Psoas muscle (tissue), 8 donors: Measurements from ENCODE around the gene COLEC11. TPM values are rescaled to one million over a fixed set of nuclear protein-coding genes. Genes with fewer than 3 reads are reported as not detected.
"Not testable (repeated sequence)": the region's sequence is repeated elsewhere in the genome, so short reads cannot be mapped to it uniquely, and the experiment has no call there.

ENCODE experiments used
- ATAC-seq, 4 donors: fragments of 200-7000 bp; cut with Tn5 transposase; one replicate each; pipeline ENCODE4 v1.9.1; 2020; ENCODE audit warnings: moderate library complexity in 3 of 4, mild to moderate bottlenecking in 2 of 4
- DNase-seq, 2 donors: peaks; one replicate each; pipeline ENCODE4 v3.0.0-alpha.2; 2020
- H3K27ac ChIP-seq: fragments of 200-600 bp; one replicate; pipeline ENCODE4 v1.8.0; 2022
- H3K27me3 ChIP-seq, 3 donors: fragments of 200-600 bp in 1 of 3; one replicate each; pipeline versions ENCODE4 v1.6.1 to v1.8.0; 2013 to 2022; ENCODE audit warnings: low read length in 2 of 3, mild to moderate bottlenecking in 2 of 3, moderate library complexity in 1 of 3; ENCODE audit not compliant: insufficient read depth in 3 of 3
- H3K36me3 ChIP-seq, 2 donors: fragments of 200-600 bp in 1 of 2; one replicate each; pipeline versions ENCODE4 v1.6.1 to v1.8.0; 2013 to 2022; ENCODE audit warnings: low read depth in 1 of 2, mild to moderate bottlenecking in 1 of 2, moderate library complexity in 1 of 2; ENCODE audit not compliant: insufficient read depth in 1 of 2
- H3K4me1 ChIP-seq: fragments of 200-600 bp; one replicate; pipeline ENCODE4 v1.8.0; 2022
- H3K4me3 ChIP-seq: fragments of 200-600 bp; one replicate; pipeline ENCODE4 v1.8.0; 2022; ENCODE audit warnings: mild to moderate bottlenecking
- H3K9me3 ChIP-seq: fragments of 200-600 bp; one replicate; pipeline ENCODE4 v1.8.0; 2022
- CTCF ChIP-seq: fragments of 200-600 bp; IDR thresholded peaks from one replicate; pipeline ENCODE4 v1.8.0; 2022; ENCODE audit warnings: antibody characterized with exemption
- WGBS, 3 donors: extraction: QIAGEN DNeasy Blood & Tissue Kit; methylation state at CpG; one replicate each; pipeline versions ENCODE4 v1.1.6 to v1.1.7; 2013; 5-methylcytosine and 5-hydroxymethylcytosine counted together
- intact Hi-C, 2 donors: fragments of 100-400 bp; cut with DNase I; formaldehyde crosslinking; loops; one replicate each; pipeline versions ENCODE4 v1.11.0 to v1.14.2; 2022
- polyA plus RNA-seq, 3 donors: library from polyadenylated mRNA; stranded (reverse); fragments of 200-250 nt; gene quantifications; one replicate each; pipeline ENCODE4 v1.2.3, GENCODE V29; 2013
- total RNA-seq, 4 donors: library from RNA; stranded (reverse); fragmentation: NEBNext Ultra II Directional in 2 of 4; extraction: Animal tissue kit (Norgen Biotek cat#: 25700) in 2 of 4; gene quantifications; one replicate each; pipeline versions ENCODE4 v1.2.1 to v1.2.4, GENCODE V29; 2021 to 2023
- donor health status: healthy with polysubstance abuse.
- donor health status: DM: no; HTN: no; CAD: no; lungs with moderate emphysema.
- donor health status: Bipolar disorder and iron deficiency.
- donor health status: healthy.
- donor health status: DM: yes; HTN: yes; CAD: no.
- donor health status: DM: no; HTN: no; CAD: no.
- donor health status: DM: no; HTN: no; CAD: no.
- donor health status: DM: yes; HTN: yes; CAD: no.

Gene COLEC11
- total and polyA plus RNA-seq, 7 donors: 0.22 to 1.0 (median 0.38) TPM; not detected in 1

- H3K36me3 ChIP-seq, intact Hi-C loops, H3K27me3 ChIP-seq, H3K9me3 ChIP-seq, H3K27ac ChIP-seq, H3K4me1 ChIP-seq, ATAC-seq, H3K4me3 ChIP-seq: not testable (repeated sequence)
- peak in 1 of 2 donors; percentile 9 for DNase-seq
- 93 to 95% (median 94%) methylated on average over 23 to 25 of the region's 25 CpGs for WGBS, 3 donors
Observed at GRCh38 chr2:3616435-3617197, 21.7 kb downstream of the COLEC11 start.

- Histone ChIP-seq H3K4me3 (no peak overlapping the region), H3K9me3 (no peaks in the 10 kb centered on the region), H3K27ac (no peak overlapping the region), H3K36me3 (no peaks in the 10 kb centered on the region), H3K27me3 (peaks cover 0 to 7% (median 0%) of the 10 kb centered on the region in 3 donors), H3K4me1 (no peaks in the 10 kb centered on the region)
- intact Hi-C loops: no loop called here
- DNase-seq: no peak
- ATAC-seq: no peak
- no peak for TF ChIP-seq CTCF
- WGBS, 3 donors: 93 to 96% (median 94%) methylated on average over 21 of the region's 21 CpGs
Observed at GRCh38 chr2:3617198-3617890, 22.4 kb downstream of the COLEC11 start.

GRCh38 chr2:3618367-3618766, 23.5 kb downstream of the COLEC11 start:
- intact Hi-C loops: no loop called here
- ATAC-seq (no peak), DNase-seq (no peak)
- peaks cover 0 to 3% (median 0%) of the 10 kb centered on the region in 3 donors for H3K27me3 ChIP-seq
- H3K27ac ChIP-seq: no peak overlapping the region
- no peaks in the 10 kb centered on the region for H3K36me3 ChIP-seq
- H3K4me3 ChIP-seq: no peak overlapping the region
- no peak for TF ChIP-seq CTCF
- H3K4me1 ChIP-seq: no peaks in the 10 kb centered on the region
- H3K9me3 ChIP-seq: no peaks in the 10 kb centered on the region

GRCh38 chr2:3619033-3619432, 24.1 kb downstream of the COLEC11 start:
- Histone ChIP-seq H3K4me3 (no peak overlapping the region), H3K27ac (no peak overlapping the region), H3K36me3 (no peaks in the 10 kb centered on the region), H3K9me3 (no peaks in the 10 kb centered on the region), H3K4me1 (no peaks in the 10 kb centered on the region), H3K27me3 (no peaks in the 10 kb centered on the region)
- intact Hi-C loops: no loop called here
- WGBS, 3 donors: 85 to 96% (median 90%) methylated on average over 2 of the region's 2 CpGs
- DNase-seq (no peak), ATAC-seq (no peak)
- TF ChIP-seq CTCF: no peak

GRCh38 chr2:3619661-3620060, 24.7 kb downstream of the COLEC11 start:
- H3K4me1 ChIP-seq, H3K27ac ChIP-seq, intact Hi-C loops, H3K9me3 ChIP-seq, H3K4me3 ChIP-seq, H3K36me3 ChIP-seq, H3K27me3 ChIP-seq, ATAC-seq: not testable (repeated sequence)
- 81 to 87% (median 86%) methylated on average over 9 of the region's 9 CpGs for WGBS, 3 donors
- DNase-seq: peak in 1 of 2 donors; percentile 8
